ENCODE data around the gene MAPK8. TPM values are rescaled to one million over a fixed set of nuclear protein-coding genes. Genes with fewer than 3 reads are reported as not detected.

MAPK8 gene
- total RNA-seq, 1 experiment from 2014 or later: 55.7 TPM

DNA sequence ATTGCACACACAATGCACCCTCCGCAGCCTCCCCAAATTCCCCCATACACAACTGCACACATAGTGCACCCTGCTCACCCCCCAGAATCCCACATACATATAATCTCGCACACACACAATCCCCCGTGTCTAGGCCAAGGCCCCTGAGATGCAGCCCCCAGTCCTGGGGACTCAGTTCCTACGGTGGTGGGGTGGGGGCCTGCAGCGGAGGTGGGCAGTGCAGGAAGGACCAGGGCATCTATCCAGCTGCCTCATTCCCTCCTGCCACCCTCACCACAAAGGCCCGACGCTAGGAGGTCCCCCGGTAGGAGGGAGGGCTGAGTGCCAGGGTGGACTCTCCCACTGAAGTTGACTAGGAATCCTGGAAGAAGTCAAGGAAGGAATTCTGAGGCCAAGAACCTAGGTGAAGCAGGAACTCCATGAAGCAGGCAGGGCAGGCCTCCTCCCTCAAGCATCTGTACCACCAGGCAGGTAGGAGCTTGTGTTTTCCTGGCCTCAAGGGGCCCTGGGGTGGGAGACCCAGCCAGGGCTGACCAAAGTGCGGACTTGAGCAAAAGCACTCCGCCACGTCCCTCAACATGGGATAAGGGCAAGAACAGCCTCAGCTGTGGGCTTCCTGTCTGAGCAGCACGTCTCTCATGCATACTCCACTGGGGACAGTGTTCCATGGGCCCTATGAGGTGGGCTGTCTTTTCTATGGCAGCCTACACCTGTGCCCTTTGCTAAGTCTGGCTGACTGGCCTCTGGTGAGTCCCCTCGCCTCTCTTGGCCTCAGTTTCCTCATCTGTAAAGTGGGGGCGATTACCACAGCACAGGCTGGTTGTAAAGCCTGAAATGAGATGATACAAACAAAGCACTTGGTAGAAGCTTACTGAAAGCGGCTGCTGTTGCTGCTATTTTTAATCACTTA lies 145.7 kb downstream of the MAPK8 start:
- DNase-seq: no peak
- H3K27me3 Mint-ChIP-seq (ENCODE audit: unreplicated experiment): peaks cover 5% of the 10 kb centered on the region
- intact Hi-C loops (cut with micrococcal nuclease; ENCODE audit: unreplicated experiment): no loop called here
- H3K4me1 Mint-ChIP-seq (ENCODE audit: low read depth, unreplicated experiment): no peaks in the 10 kb centered on the region
- no peaks in the 10 kb centered on the region for H3K9me3 Mint-ChIP-seq (ENCODE audit: low read depth, unreplicated experiment)
- TF ChIP-seq, protein P1, sequence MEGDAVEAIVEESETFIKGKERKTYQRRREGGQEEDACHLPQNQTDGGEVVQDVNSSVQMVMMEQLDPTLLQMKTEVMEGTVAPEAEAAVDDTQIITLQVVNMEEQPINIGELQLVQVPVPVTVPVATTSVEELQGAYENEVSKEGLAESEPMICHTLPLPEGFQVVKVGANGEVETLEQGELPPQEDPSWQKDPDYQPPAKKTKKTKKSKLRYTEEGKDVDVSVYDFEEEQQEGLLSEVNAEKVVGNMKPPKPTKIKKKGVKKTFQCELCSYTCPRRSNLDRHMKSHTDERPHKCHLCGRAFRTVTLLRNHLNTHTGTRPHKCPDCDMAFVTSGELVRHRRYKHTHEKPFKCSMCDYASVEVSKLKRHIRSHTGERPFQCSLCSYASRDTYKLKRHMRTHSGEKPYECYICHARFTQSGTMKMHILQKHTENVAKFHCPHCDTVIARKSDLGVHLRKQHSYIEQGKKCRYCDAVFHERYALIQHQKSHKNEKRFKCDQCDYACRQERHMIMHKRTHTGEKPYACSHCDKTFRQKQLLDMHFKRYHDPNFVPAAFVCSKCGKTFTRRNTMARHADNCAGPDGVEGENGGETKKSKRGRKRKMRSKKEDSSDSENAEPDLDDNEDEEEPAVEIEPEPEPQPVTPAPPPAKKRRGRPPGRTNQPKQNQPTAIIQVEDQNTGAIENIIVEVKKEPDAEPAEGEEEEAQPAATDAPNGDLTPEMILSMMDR (IDR thresholded peaks at IDR 0.05; ENCODE audit: unreplicated experiment): no peak
- BruUV-seq (replicated peaks): no TSS peak
- no peak overlapping the region for H3K27ac Mint-ChIP-seq (ENCODE audit: unreplicated experiment)
- H3K4me3 Mint-ChIP-seq (ENCODE audit: low read depth, unreplicated experiment): no peak overlapping the region
- peaks cover 3% of the 10 kb centered on the region for H3K36me3 Mint-ChIP-seq (ENCODE audit: insufficient read depth, unreplicated experiment)
- CTCF ChIA-PET: no interaction called here

DNA sequence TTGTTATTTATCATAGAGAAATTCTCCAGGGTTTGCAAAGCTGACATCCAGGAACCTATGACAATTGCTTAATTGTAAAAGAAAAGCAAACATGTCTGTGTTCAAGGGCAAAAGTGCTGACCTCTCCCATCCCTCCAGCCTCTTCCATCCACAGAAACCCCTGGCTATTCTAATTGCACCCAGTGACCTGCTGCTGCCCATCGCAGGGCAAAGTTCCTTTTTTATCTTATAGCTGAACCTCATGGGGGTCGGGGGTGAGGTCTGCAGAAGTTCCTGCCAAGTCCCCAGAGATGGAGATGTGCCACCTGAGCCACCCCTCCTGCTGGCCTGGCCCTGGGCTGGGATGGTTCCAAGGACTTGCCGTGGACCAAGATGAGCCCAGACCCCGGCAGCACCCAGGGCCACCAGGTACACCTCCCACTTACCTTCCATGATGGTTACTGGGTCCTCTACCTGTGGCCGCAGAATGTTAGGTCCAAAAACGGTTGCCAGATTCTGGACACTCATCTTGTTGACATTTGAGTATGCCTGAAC lies 146.5 kb downstream of the MAPK8 start:
- TF ChIP-seq, protein P1 (IDR thresholded peaks at IDR 0.05; ENCODE audit: unreplicated experiment): no peak
- no peaks in the 10 kb centered on the region for H3K4me1 Mint-ChIP-seq (ENCODE audit: low read depth, unreplicated experiment)
- H3K4me3 Mint-ChIP-seq (ENCODE audit: low read depth, unreplicated experiment): no peak overlapping the region
- CTCF ChIA-PET: no interaction called here
- no peak for DNase-seq
- H3K36me3 Mint-ChIP-seq (ENCODE audit: insufficient read depth, unreplicated experiment): no peaks in the 10 kb centered on the region
- H3K9me3 Mint-ChIP-seq (ENCODE audit: low read depth, unreplicated experiment): no peaks in the 10 kb centered on the region
- BruUV-seq (replicated peaks): no TSS peak
- intact Hi-C loops (cut with micrococcal nuclease; ENCODE audit: unreplicated experiment): no loop called here
- no peaks in the 10 kb centered on the region for H3K27me3 Mint-ChIP-seq (ENCODE audit: unreplicated experiment)
- no peak overlapping the region for H3K27ac Mint-ChIP-seq (ENCODE audit: unreplicated experiment)

DNA sequence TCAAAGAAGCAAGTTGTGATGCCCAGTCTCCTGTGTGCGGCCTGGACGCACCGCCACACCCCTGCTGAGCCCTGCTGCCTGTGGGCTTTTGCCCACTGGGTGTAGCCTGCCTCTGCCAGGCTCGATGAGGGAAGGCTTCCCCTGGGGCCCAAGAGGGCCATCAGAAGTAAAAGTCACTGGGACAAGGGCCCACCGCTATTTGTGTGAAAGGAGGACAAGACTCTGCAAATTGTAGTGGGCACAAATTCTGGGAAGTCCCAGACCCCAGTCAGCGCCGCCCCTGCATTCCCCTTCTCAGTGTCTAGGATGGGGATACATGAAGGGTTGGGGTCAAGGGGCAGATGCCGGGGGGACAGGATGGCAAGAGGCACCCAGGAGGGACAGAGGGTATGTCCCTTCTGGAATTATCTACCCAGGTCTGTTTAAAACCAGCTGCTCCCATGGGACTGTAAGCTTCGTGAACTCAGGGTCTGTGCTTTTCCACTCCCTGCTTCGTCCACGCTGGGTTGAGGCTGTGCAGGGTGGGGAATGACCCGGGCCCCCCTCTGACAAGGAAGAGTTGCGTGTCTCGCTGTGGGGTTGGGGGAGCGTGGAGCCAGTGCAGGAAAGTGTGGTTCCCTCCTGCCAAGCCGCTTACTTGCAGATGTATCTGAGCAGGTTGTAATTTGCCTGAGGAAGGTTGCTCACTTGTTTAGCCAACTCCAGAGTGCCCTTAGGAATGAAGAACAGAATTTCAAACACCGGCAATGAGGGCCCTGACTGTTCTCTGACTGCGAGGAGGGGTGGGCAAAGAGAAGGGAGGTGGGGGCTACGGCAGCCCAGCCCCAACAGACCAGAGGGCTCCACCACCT lies 147.2 kb downstream of the MAPK8 start:
- no peak overlapping the region for H3K4me3 Mint-ChIP-seq (ENCODE audit: low read depth, unreplicated experiment)
- intact Hi-C loops (cut with micrococcal nuclease; ENCODE audit: unreplicated experiment): no loop called here

More for the DNA sequence above, 147.2 kb downstream of the MAPK8 start:
- no TSS peak for BruUV-seq (replicated peaks)
- TF ChIP-seq, protein P1 (IDR thresholded peaks at IDR 0.05; ENCODE audit: unreplicated experiment): no peak
- no peak overlapping the region for H3K27ac Mint-ChIP-seq (ENCODE audit: unreplicated experiment)
- H3K36me3 Mint-ChIP-seq (ENCODE audit: insufficient read depth, unreplicated experiment): no peaks in the 10 kb centered on the region
- DNase-seq: no peak
- no peaks in the 10 kb centered on the region for H3K4me1 Mint-ChIP-seq (ENCODE audit: low read depth, unreplicated experiment)
- CTCF ChIA-PET: interaction anchor here (1.2 kb wide), 1 partner anchor 9 kb away, joined by 7 read pairs; no protein-coding TSS in a partner anchor
- no peaks in the 10 kb centered on the region for H3K9me3 Mint-ChIP-seq (ENCODE audit: low read depth, unreplicated experiment)
- H3K27me3 Mint-ChIP-seq (ENCODE audit: unreplicated experiment): no peaks in the 10 kb centered on the region
